ENCODE measurements around the gene SRM. TPM values are rescaled to one million over a fixed set of nuclear protein-coding genes. Genes with fewer than 3 reads are reported as not detected.
"Not testable (repeated sequence)": the region's sequence is repeated elsewhere in the genome, so short reads cannot be mapped to it uniquely, and the experiment has no call there.

SRM gene
- total RNA-seq, 1 experiment from 2014 or later = 150 TPM

DNA sequence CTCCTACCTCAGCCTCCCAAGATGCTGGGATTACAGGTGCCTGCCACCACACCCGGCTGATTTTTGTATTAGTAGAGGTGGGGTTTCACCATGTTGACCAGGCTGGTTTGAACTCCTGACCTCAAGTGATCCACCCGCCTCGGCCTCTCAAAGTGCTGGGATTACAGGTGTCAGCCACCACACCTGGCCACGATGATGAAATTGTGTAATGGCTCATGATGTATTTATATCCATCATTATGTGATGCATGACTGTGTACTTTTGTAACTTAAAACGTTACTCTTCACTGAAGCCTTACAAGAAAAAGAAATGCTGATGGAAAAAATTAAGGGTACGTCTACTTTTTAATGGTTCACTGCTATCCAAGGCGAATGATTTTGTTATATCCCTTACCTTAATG, 39.8 kb downstream of the SRM start:
- Histone ChIP-seq H2AFZ (ENCODE audit: low read depth, low read length, poor library complexity, severe bottlenecking) (no peak overlapping the region), H4K20me1 (ENCODE audit: insufficient read depth) (peaks cover 18% of the 10 kb centered on the region; the same call in 1 of the 2 replicates), H3K27me3 (ENCODE audit: insufficient read depth, low read length) (no peaks in the 10 kb centered on the region), H3K4me2 (ENCODE audit: low read length) (no peak overlapping the region), H3K27ac (ENCODE audit: low read depth, low read length) (no peak overlapping the region), H3K9me3 (ENCODE audit: control insufficient read depth in 1 of 2, insufficient read depth in 1 of 2, low read depth in 1 of 2, low read length in 2 of 2) (no peaks in the 10 kb centered on the region), H3K79me2 (ENCODE audit: insufficient read depth, low read length) (peaks cover 67% of the 10 kb centered on the region), H3K9me2 (ENCODE audit: insufficient read depth) (no peaks in the 10 kb centered on the region), H3K4me3 (replicated peaks in 1 of 2; ENCODE audit: low read depth in 1 of 2, low read length in 2 of 2) (no peak overlapping the region), H3K4me1 (ENCODE audit: control insufficient read depth in 1 of 2, insufficient read depth in 2 of 2, low read length in 2 of 2) (no peaks in the 10 kb centered on the region), H3K9ac (ENCODE audit: low read length) (no peak overlapping the region), H3K36me3 (ENCODE audit: control insufficient read depth in 1 of 2, insufficient read depth in 2 of 2, low read length in 2 of 2) (peaks cover 61 to 78% of the 10 kb centered on the region in 2 experiments)
- no TSS peak for BruUV-seq (replicated peaks)
- intact Hi-C loops (cut with micrococcal nuclease) = no loop called here
- ChIA-PET RAD21 (ENCODE audit: low non-redundant PET in 1 of 2, low total read pairs in 2 of 2, uncharacterized antibody in 2 of 2, unreplicated experiment in 2 of 2) (no interaction called here), CTCF (no interaction called here), POLR2A (no interaction called here)
- TF ChIP-seq CEBPB (IDR thresholded peaks at IDR 0.05; ENCODE audit: low read depth) (no peak), EZH2 (IDR thresholded peaks at IDR 0.05) (no peak), YY1 (IDR thresholded peaks at IDR 0.05; ENCODE audit: extremely low read depth, insufficient replicate concordance, low read depth, low read length) (no peak), EZH2phosphoT487 (IDR thresholded peaks at IDR 0.05; ENCODE audit: borderline replicate concordance) (no peak), RAD21 (IDR thresholded peaks at IDR 0.05; ENCODE audit: low read depth) (no peak), TCF7L2 (IDR thresholded peaks at IDR 0.05; ENCODE audit: borderline replicate concordance, extremely low read depth, insufficient read depth, insufficient read length) (no peak), FOSL1 (IDR thresholded peaks at IDR 0.05; ENCODE audit: low read depth) (no peak), ELF1 (IDR thresholded peaks at IDR 0.05; ENCODE audit: borderline replicate concordance, low read depth) (no peak), JUND (IDR thresholded peaks at IDR 0.05) (no peak), POLR2AphosphoS5 (IDR thresholded peaks at IDR 0.05; ENCODE audit: low read depth, low read length) (no peak), POLR2A (IDR thresholded peaks at IDR 0.05; ENCODE audit: borderline replicate concordance, extremely low read depth, insufficient read depth, insufficient read length) (no peak)
- TF ChIP-seq, protein P1, sequence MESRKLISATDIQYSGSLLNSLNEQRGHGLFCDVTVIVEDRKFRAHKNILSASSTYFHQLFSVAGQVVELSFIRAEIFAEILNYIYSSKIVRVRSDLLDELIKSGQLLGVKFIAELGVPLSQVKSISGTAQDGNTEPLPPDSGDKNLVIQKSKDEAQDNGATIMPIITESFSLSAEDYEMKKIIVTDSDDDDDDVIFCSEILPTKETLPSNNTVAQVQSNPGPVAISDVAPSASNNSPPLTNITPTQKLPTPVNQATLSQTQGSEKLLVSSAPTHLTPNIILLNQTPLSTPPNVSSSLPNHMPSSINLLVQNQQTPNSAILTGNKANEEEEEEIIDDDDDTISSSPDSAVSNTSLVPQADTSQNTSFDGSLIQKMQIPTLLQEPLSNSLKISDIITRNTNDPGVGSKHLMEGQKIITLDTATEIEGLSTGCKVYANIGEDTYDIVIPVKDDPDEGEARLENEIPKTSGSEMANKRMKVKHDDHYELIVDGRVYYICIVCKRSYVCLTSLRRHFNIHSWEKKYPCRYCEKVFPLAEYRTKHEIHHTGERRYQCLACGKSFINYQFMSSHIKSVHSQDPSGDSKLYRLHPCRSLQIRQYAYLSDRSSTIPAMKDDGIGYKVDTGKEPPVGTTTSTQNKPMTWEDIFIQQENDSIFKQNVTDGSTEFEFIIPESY (IDR thresholded peaks at IDR 0.05; ENCODE audit: extremely low read depth, insufficient replicate concordance, low read length) = no peak
- TF ChIP-seq, protein P2, sequence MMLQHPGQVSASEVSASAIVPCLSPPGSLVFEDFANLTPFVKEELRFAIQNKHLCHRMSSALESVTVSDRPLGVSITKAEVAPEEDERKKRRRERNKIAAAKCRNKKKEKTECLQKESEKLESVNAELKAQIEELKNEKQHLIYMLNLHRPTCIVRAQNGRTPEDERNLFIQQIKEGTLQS (IDR thresholded peaks at IDR 0.05) = no peak
- ATAC-seq = no peak
- DNase-seq (ENCODE audit: low read depth, low spot score) = no peak

DNA sequence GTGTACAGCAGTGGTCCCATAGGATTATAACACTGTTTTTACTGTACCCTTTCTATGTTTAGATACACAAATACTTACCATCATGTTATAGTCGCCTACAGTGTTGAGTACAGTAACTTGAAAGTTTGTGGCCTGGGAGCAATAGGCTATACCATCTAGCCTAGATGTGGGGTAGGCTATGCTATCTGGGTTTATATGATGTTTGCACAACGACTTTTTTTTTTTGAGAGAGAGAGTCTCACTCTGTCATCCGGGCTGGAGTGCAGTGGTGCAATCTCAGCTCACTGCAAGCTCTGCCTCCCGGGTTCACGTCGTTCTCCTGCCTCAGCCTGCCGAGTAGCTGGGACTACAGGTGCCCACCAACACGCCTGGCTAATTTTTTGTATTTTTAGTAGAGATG, 40.5 kb downstream of the SRM start:
- H3K36me3 ChIP-seq (ENCODE audit: control insufficient read depth in 1 of 2, insufficient read depth in 2 of 2, low read length in 2 of 2) = peaks cover 61 to 80% of the 10 kb centered on the region in 2 experiments
- peaks cover 21% of the 10 kb centered on the region; the same call in 1 of the 2 replicates for H4K20me1 ChIP-seq (ENCODE audit: insufficient read depth)
- H3K4me2 ChIP-seq (ENCODE audit: low read length); H2AFZ ChIP-seq (ENCODE audit: low read depth, low read length, poor library complexity, severe bottlenecking); DNase-seq (ENCODE audit: low read depth, low spot score); ATAC-seq; H3K27me3 ChIP-seq (ENCODE audit: insufficient read depth, low read length); H3K4me1 ChIP-seq (ENCODE audit: control insufficient read depth in 1 of 2, insufficient read depth in 2 of 2, low read length in 2 of 2); BruUV-seq (replicated peaks); POLR2A ChIA-PET; H3K9ac ChIP-seq (ENCODE audit: low read length); RAD21 ChIA-PET (ENCODE audit: low non-redundant PET in 1 of 2, low total read pairs in 2 of 2, uncharacterized antibody in 2 of 2, unreplicated experiment in 2 of 2); H3K9me2 ChIP-seq (ENCODE audit: insufficient read depth); intact Hi-C loops (cut with micrococcal nuclease); H3K4me3 ChIP-seq (replicated peaks in 1 of 2; ENCODE audit: low read depth in 1 of 2, low read length in 2 of 2); CTCF ChIA-PET; H3K27ac ChIP-seq (ENCODE audit: low read depth, low read length); H3K9me3 ChIP-seq (ENCODE audit: control insufficient read depth in 1 of 2, insufficient read depth in 1 of 2, low read depth in 1 of 2, low read length in 2 of 2): not testable (repeated sequence)
- peaks cover 71% of the 10 kb centered on the region for H3K79me2 ChIP-seq (ENCODE audit: insufficient read depth, low read length)

Measured in HCT116 (cell line).